Gastroesophageal sphincter (tissue), 3 donors: ENCODE results near the gene OCA2.

ENCODE experiments used
- EP300 ChIP-seq: sonication (generic); formaldehyde crosslinking; IDR thresholded peaks from one replicate; pipeline ENCODE4 v1.6.1; 2017; ENCODE audit warnings: antibody characterized with exemption, mild to moderate bottlenecking
- POLR2A ChIP-seq, 2 donors: fragments of 450-650 bp; IDR thresholded peaks; one replicate each; pipeline ENCODE4 v1.6.1; 2017; ENCODE audit warnings: antibody characterized with exemption in 2 of 2, mild to moderate bottlenecking in 2 of 2, moderate library complexity in 1 of 2
- TF ChIP-seq, protein P1 (sequence below), 4 experiments: fragments of 200-600 bp in 2 of 4; fragments of 450-650 bp in 2 of 4; sonication (generic) in 1 of 4; IDR thresholded peaks; one replicate each; pipeline ENCODE4 v1.5.1; 2017 to 2019; ENCODE audit warnings: antibody characterized with exemption in 4 of 4, mild to moderate bottlenecking in 2 of 4, moderate library complexity in 2 of 4

DNA sequence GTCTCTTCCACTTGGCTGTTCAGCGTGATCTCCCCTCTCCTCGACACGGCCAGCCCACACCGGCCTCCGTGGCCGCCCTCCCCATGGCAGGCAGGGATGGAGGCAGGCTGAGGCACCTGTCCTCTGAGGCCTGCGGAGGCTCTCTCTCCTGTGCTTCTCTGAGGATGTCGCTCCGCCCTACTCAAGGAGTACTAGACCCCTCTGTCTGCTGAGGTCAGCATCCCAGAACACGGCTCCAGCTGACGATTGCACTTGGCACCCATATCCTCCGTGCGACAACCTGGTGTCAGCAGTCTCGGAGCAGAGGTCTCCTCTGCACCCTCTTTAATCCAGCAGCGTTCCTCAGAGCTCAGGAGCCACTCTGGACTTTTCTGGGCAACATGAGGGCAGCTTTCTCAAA, 322.6 kb downstream of the OCA2 start:
- TF ChIP-seq POLR2A (IDR thresholded peaks at IDR 0.05), result no peak
- TF ChIP-seq, protein P1, sequence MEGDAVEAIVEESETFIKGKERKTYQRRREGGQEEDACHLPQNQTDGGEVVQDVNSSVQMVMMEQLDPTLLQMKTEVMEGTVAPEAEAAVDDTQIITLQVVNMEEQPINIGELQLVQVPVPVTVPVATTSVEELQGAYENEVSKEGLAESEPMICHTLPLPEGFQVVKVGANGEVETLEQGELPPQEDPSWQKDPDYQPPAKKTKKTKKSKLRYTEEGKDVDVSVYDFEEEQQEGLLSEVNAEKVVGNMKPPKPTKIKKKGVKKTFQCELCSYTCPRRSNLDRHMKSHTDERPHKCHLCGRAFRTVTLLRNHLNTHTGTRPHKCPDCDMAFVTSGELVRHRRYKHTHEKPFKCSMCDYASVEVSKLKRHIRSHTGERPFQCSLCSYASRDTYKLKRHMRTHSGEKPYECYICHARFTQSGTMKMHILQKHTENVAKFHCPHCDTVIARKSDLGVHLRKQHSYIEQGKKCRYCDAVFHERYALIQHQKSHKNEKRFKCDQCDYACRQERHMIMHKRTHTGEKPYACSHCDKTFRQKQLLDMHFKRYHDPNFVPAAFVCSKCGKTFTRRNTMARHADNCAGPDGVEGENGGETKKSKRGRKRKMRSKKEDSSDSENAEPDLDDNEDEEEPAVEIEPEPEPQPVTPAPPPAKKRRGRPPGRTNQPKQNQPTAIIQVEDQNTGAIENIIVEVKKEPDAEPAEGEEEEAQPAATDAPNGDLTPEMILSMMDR (IDR thresholded peaks at IDR 0.05), result no peak
- TF ChIP-seq EP300, result no peak
